ENCODE data around the gene SGCG.

- TF ChIP-seq, protein P1, sequence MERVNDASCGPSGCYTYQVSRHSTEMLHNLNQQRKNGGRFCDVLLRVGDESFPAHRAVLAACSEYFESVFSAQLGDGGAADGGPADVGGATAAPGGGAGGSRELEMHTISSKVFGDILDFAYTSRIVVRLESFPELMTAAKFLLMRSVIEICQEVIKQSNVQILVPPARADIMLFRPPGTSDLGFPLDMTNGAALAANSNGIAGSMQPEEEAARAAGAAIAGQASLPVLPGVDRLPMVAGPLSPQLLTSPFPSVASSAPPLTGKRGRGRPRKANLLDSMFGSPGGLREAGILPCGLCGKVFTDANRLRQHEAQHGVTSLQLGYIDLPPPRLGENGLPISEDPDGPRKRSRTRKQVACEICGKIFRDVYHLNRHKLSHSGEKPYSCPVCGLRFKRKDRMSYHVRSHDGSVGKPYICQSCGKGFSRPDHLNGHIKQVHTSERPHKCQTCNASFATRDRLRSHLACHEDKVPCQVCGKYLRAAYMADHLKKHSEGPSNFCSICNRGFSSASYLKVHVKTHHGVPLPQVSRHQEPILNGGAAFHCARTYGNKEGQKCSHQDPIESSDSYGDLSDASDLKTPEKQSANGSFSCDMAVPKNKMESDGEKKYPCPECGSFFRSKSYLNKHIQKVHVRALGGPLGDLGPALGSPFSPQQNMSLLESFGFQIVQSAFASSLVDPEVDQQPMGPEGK (CRISPR knock-in tag; IDR thresholded peaks at IDR 0.05; ENCODE audit: borderline replicate concordance) = no peak
- TF ChIP-seq BACH2 (CRISPR knock-in tag; IDR thresholded peaks at IDR 0.05; ENCODE audit: borderline replicate concordance) (no peak), ZFP3 (CRISPR knock-in tag; IDR thresholded peaks at IDR 0.05) (no peak)
- TF ChIP-seq, protein P2, sequence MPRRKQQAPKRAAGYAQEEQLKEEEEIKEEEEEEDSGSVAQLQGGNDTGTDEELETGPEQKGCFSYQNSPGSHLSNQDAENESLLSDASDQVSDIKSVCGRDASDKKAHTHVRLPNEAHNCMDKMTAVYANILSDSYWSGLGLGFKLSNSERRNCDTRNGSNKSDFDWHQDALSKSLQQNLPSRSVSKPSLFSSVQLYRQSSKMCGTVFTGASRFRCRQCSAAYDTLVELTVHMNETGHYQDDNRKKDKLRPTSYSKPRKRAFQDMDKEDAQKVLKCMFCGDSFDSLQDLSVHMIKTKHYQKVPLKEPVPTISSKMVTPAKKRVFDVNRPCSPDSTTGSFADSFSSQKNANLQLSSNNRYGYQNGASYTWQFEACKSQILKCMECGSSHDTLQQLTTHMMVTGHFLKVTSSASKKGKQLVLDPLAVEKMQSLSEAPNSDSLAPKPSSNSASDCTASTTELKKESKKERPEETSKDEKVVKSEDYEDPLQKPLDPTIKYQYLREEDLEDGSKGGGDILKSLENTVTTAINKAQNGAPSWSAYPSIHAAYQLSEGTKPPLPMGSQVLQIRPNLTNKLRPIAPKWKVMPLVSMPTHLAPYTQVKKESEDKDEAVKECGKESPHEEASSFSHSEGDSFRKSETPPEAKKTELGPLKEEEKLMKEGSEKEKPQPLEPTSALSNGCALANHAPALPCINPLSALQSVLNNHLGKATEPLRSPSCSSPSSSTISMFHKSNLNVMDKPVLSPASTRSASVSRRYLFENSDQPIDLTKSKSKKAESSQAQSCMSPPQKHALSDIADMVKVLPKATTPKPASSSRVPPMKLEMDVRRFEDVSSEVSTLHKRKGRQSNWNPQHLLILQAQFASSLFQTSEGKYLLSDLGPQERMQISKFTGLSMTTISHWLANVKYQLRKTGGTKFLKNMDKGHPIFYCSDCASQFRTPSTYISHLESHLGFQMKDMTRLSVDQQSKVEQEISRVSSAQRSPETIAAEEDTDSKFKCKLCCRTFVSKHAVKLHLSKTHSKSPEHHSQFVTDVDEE (CRISPR knock-in tag; IDR thresholded peaks at IDR 0.05) = no peak
- TF ChIP-seq, protein P3, sequence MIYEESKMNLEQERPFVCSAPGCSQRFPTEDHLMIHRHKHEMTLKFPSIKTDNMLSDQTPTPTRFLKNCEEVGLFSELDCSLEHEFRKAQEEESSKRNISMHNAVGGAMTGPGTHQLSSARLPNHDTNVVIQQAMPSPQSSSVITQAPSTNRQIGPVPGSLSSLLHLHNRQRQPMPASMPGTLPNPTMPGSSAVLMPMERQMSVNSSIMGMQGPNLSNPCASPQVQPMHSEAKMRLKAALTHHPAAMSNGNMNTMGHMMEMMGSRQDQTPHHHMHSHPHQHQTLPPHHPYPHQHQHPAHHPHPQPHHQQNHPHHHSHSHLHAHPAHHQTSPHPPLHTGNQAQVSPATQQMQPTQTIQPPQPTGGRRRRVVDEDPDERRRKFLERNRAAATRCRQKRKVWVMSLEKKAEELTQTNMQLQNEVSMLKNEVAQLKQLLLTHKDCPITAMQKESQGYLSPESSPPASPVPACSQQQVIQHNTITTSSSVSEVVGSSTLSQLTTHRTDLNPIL (CRISPR knock-in tag; IDR thresholded peaks at IDR 0.05; ENCODE audit: low read depth) = no peak
Observed at GRCh38 chr13:23212671-23213070, 31.9 kb downstream of the SGCG start.
